ENCODE results near the gene UGDH.
A peak's percentile ranks its signal among the peaks of the same experiment; 100 is the strongest.

GRCh38 chr4:39464886-39465501 is 62.2 kb downstream of the UGDH start:
- TF ChIP-seq MYC (IDR thresholded peaks at IDR 0.05; ENCODE audit: low read depth, low read length) (0 out of 2 replicates have a peak, but pooled peaks have one; percentile 33), MYC (CRISPR knock-in tag; IDR thresholded peaks at IDR 0.05; ENCODE audit: borderline replicate concordance, low read depth) (no peak), ZBTB2 (IDR thresholded peaks at IDR 0.05) (no peak), TEAD1 (CRISPR knock-in tag; IDR thresholded peaks at IDR 0.05) (no peak), ZFP91 (CRISPR knock-in tag; IDR thresholded peaks at IDR 0.05) (peak; percentile 89), MEF2A (IDR thresholded peaks at IDR 0.05; ENCODE audit: control insufficient read depth, low read depth, low read length) (no peak), MAFK (IDR thresholded peaks at IDR 0.05; ENCODE audit: low read length) (no peak)
